ENCODE measurements around the gene BOLA3.
"Not testable (repeated sequence)": the region's sequence is repeated elsewhere in the genome, so short reads cannot be mapped to it uniquely, and the experiment has no call there.

BOLA3 gene, protein sequence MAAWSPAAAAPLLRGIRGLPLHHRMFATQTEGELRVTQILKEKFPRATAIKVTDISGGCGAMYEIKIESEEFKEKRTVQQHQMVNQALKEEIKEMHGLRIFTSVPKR

DNA sequence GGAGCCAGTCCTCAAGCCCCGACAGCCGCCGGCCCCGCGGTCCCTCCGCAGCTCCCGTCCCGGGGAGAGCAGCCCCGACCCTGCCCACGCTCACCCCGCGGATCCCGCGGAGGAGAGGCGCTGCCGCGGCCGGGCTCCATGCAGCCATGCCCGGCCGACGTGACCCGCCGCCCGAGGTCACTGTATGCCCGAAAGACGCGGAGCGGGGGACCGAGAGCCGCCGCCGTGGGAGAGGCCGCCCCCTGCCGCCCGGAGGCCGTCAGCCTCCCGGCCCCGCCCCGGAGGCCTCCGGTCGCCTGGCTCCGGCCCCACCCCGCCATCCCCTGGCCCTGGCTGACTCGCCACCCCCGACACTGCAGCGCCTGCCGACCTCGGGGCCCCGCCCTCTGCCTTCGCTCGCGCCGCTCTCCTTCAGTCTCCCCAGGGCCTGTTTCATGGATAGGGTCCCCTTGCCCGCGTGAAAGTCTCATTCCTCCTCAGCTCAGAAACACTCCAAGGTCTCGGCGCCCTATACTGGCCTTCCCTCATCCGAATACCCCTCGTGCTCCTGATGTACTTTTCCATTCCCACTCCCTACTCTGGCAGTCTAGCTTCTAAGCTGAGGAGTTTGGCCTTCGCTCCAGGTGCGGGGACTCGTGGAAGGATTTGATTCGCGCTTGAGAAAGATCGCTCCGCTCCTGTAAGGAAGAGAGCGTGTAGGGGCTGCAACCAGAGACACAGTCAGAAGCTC is at the start of gene BOLA3:
TSS of gene BOLA3 (minus strand) at position 186 of the 730 bp plus-strand sequence. CDS start at position 148, 38 bp downstream.
- no peaks in the 10 kb centered on the region for H3K27me3 ChIP-seq (replicated peaks; ENCODE audit: control insufficient read depth, insufficient read depth, low read length)
- H3K36me3 ChIP-seq (ENCODE audit: control insufficient read depth, insufficient read depth, low read length, severe bottlenecking) = peaks cover 23% of the 10 kb centered on the region
- H3K9ac ChIP-seq (ENCODE audit: low read length) = peak within 1 kb of the TSS; percentile 82
- peaks cover 16% of the 10 kb centered on the region for H3K4me1 ChIP-seq (ENCODE audit: control insufficient read depth, insufficient read depth, low read length)
- H3K9me3 ChIP-seq (ENCODE audit: control insufficient read depth, low read length) = no peaks in the 10 kb centered on the region
- H3K4me3 ChIP-seq (ENCODE audit: low read length) = peak within 1 kb of the TSS; percentile 85
- peak; percentile 93 for DNase-seq (ENCODE audit: low read depth)

DNA sequence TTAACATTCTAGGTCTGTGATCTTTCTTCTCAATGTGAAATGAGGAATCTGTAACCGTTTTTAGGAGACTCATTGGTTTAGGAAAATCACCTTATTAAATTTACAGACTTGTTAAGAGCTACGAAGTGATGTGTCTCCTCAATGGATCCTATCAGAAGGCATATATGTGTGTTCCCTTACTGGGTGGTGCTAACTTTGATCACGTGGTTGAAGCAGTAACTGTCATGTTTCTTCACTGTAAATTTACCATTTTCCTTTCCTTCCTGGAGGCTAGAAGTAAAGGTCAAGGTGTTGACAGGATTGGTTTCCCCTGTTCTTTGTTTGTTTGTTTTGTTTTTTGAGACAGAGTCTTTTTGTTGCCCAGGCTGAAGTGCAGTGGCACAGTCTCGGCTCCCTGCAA is 49.3 kb upstream of the BOLA3 start:
- H3K4me3 ChIP-seq (ENCODE audit: low read length) = no peak overlapping the region
- H3K4me1 ChIP-seq (ENCODE audit: control insufficient read depth, insufficient read depth, low read length) = peaks cover 28% of the 10 kb centered on the region
- DNase-seq (ENCODE audit: low read depth) = no peak
- no peaks in the 10 kb centered on the region for H3K27me3 ChIP-seq (replicated peaks; ENCODE audit: control insufficient read depth, insufficient read depth, low read length)
- H3K36me3 ChIP-seq (ENCODE audit: control insufficient read depth, insufficient read depth, low read length, severe bottlenecking) = no peaks in the 10 kb centered on the region
- no peaks in the 10 kb centered on the region for H3K9me3 ChIP-seq (ENCODE audit: control insufficient read depth, low read length)
- no peak overlapping the region for H3K9ac ChIP-seq (ENCODE audit: low read length)

DNA sequence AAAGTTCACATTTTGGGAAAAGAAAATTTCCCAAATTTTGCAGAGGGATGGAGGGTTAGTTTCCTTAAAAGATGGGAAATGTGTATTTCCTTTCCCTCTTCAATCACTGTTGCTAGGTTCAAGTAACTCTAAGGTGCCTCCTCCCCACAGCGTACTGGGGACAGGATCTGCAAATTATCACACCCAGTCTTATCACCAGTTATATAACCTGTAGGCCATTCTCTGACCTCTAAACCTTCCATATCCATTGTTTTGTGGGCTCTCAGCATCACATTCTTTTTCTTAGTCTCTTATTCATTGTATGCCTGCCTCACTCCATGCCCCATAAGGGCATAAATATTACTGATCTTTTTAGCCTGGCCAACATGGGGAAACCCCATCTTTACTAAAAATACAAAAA is 47.1 kb upstream of the BOLA3 start:
- Histone ChIP-seq H3K4me3 (ENCODE audit: low read length) (no peak overlapping the region), H3K4me1 (ENCODE audit: control insufficient read depth, insufficient read depth, low read length) (peaks cover 7% of the 10 kb centered on the region), H3K36me3 (ENCODE audit: control insufficient read depth, insufficient read depth, low read length, severe bottlenecking) (no peaks in the 10 kb centered on the region), H3K27me3 (replicated peaks; ENCODE audit: control insufficient read depth, insufficient read depth, low read length) (peaks cover 3% of the 10 kb centered on the region), H3K9ac (ENCODE audit: low read length) (no peak overlapping the region), H3K9me3 (ENCODE audit: control insufficient read depth, low read length) (no peaks in the 10 kb centered on the region)
- no peak for DNase-seq (ENCODE audit: low read depth)

DNA sequence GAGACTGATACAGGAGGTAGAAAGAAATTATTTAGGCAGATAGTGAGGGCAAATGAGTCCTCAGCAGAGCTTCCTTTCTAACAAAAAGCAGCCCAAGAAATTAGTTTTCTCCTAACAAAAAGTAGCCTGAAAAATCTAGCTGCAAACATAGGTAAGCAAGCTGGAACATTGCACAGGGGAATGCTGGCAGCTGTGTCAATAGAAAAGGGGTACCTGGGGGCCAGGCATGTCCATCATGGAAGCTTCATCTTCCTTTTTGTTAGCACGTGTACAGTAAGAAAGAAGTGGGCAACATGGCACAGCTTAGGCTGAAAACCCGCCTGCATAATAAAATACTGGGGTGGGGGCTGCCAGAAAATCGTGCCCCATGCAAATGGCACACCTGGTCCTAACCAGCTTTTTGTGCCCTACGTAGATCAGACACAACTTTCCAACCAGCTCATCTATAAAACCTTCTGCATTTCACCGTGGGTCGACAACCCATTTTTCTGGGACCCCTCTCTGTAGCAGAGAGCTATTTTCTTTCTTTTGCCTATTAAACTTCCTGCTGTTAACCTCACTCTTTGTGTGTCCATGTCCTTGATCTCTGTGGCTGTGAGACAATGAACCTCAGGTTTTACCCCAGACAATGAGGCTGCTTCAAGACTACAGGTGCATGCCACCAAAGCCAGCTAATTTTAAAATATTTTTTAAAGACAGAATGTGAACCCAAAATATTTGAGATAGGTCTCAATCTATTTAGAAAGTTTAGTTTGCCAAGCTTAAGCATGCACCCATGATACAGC is 44.1 kb upstream of the BOLA3 start:
- DNase-seq (ENCODE audit: low read depth) = no peak
- Histone ChIP-seq H3K27me3 (replicated peaks; ENCODE audit: control insufficient read depth, insufficient read depth, low read length) (peaks cover 3% of the 10 kb centered on the region), H3K9ac (ENCODE audit: low read length) (no peak overlapping the region), H3K4me1 (ENCODE audit: control insufficient read depth, insufficient read depth, low read length) (peaks cover 3% of the 10 kb centered on the region), H3K9me3 (ENCODE audit: control insufficient read depth, low read length) (no peaks in the 10 kb centered on the region), H3K36me3 (ENCODE audit: control insufficient read depth, insufficient read depth, low read length, severe bottlenecking) (no peaks in the 10 kb centered on the region), H3K4me3 (ENCODE audit: low read length) (no peak overlapping the region)

DNA sequence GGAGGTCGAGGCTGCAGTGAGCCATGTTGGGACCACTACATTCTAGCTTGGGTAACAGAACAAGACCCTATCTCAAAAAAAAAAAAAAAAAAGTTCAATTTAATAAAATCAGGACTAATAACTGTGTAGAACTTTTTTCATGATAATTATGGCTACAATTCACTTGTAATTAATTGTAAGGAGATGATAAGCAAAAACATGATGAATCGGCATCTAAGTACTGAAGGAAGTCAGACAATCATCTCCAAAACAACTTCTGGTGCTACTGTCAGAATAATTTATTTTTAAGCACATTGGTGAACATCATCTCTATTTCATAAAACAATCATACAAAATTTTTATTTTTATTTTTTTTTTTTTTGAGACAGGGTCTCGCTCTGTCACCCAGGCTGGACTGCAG is 41.0 kb upstream of the BOLA3 start:
- H3K27me3 ChIP-seq (replicated peaks; ENCODE audit: control insufficient read depth, insufficient read depth, low read length) = peaks cover 3% of the 10 kb centered on the region
- H3K9me3 ChIP-seq (ENCODE audit: control insufficient read depth, low read length) = no peaks in the 10 kb centered on the region
- no peak for DNase-seq (ENCODE audit: low read depth)
- H3K4me1 ChIP-seq (ENCODE audit: control insufficient read depth, insufficient read depth, low read length) = peaks cover 3% of the 10 kb centered on the region
- no peaks in the 10 kb centered on the region for H3K36me3 ChIP-seq (ENCODE audit: control insufficient read depth, insufficient read depth, low read length, severe bottlenecking)
- no peak overlapping the region for H3K9ac ChIP-seq (ENCODE audit: low read length)
- H3K4me3 ChIP-seq (ENCODE audit: low read length) = no peak overlapping the region

DNA sequence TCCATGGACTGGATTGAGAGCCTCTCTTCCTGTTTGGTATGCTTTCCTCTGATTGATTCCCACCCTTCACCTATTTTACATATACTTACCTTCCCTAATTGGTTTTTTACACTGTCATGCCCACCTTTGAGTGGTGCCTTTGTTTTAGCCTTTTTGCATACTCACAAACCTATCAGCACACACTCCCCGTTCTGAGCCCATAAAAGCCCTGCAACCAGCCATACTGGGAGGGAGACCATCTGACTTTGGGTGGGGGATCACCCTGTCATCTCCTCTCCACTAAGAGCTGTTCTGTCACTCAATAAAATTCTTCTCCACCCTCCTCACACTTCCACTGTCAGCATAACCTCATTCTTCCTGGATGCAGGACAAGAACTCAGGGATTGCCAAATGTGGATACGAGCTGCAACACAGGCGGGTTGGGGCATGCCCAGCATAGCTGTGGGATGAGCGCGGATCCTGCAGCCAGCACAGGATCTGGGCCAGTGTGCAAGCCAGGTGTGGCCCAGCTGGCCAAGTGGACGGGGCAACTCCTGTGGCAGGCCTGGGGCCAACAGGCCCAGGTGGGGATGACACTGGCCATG is 40.4 kb upstream of the BOLA3 start:
- Histone ChIP-seq H3K4me3 (ENCODE audit: low read length) (no peak overlapping the region), H3K36me3 (ENCODE audit: control insufficient read depth, insufficient read depth, low read length, severe bottlenecking) (no peaks in the 10 kb centered on the region), H3K27me3 (replicated peaks; ENCODE audit: control insufficient read depth, insufficient read depth, low read length) (peaks cover 3% of the 10 kb centered on the region), H3K9ac (ENCODE audit: low read length) (no peak overlapping the region), H3K9me3 (ENCODE audit: control insufficient read depth, low read length) (no peaks in the 10 kb centered on the region), H3K4me1 (ENCODE audit: control insufficient read depth, insufficient read depth, low read length) (peaks cover 3% of the 10 kb centered on the region)
- peak; percentile 15 for DNase-seq (ENCODE audit: low read depth)

DNA sequence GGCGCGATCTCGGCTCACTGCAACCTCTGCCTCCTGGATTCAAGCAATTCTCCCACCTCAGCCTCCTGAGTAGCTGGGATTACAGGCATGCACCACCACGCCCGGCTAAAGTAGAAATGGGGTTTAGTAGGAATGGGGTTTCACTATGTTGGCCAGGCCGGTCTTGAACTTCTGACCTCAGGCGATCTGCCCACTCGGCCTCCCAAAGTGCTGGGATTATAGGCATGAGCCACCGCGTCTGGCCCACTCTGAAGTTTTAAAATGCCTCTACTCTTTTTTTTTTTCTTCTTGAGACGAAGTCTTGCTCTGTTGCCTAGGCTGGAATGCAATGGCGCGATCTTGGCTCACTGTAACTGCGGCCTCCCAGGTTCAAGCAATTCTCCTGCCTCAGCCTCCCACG is 39.0 kb upstream of the BOLA3 start:
- not testable (repeated sequence) for DNase-seq (ENCODE audit: low read depth); H3K27me3 ChIP-seq (replicated peaks; ENCODE audit: control insufficient read depth, insufficient read depth, low read length); H3K9ac ChIP-seq (ENCODE audit: low read length); H3K4me1 ChIP-seq (ENCODE audit: control insufficient read depth, insufficient read depth, low read length); H3K4me3 ChIP-seq (ENCODE audit: low read length); H3K36me3 ChIP-seq (ENCODE audit: control insufficient read depth, insufficient read depth, low read length, severe bottlenecking); H3K9me3 ChIP-seq (ENCODE audit: control insufficient read depth, low read length)

DNA sequence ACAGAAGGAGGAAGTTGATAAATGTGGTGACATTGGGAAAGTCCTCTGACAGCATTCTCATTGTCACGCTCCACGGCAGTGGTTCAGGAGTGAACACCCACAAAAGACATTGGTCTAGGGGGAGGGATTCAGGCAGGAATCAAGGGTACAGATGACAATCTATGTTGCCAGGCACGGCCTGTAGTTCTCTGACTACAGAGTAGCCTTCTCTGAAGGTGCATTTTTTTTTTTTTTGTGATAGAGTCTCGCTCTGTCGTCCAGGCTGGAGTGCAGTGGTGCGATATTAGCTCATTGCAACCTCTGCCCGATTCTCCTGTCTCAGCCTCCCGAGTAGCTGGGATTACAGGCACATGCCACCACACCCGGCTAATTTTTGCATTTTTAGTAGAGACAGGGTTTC is 38.3 kb upstream of the BOLA3 start:
- H3K9ac ChIP-seq (ENCODE audit: low read length) = no peak overlapping the region
- H3K27me3 ChIP-seq (replicated peaks; ENCODE audit: control insufficient read depth, insufficient read depth, low read length) = peaks cover under 1% of the 10 kb centered on the region
- H3K36me3 ChIP-seq (ENCODE audit: control insufficient read depth, insufficient read depth, low read length, severe bottlenecking) = no peaks in the 10 kb centered on the region
- no peak for DNase-seq (ENCODE audit: low read depth)
- peaks cover 3% of the 10 kb centered on the region for H3K4me1 ChIP-seq (ENCODE audit: control insufficient read depth, insufficient read depth, low read length)
- no peak overlapping the region for H3K4me3 ChIP-seq (ENCODE audit: low read length)
- H3K9me3 ChIP-seq (ENCODE audit: control insufficient read depth, low read length) = no peaks in the 10 kb centered on the region

DNA sequence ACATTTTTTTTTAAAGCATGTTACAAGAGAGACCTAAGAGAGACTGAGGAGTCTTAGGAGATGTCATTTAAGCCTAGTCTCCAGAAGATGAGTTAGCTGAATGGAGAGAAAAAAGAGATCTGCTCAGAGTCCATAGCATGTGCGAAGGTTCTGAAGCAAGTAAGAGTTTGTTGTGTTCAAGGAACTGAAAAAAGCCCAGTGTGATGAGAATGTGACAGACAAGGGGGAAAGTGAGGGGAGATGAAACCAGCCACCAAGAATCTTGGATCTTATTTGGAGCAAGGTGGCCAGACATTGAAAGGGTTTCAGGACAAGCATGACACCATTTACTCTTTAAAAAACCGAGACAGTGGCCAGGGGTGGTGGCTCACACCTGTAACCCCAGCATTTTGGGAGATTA is 36.2 kb upstream of the BOLA3 start:
- H3K4me1 ChIP-seq (ENCODE audit: control insufficient read depth, insufficient read depth, low read length) = peaks cover 8% of the 10 kb centered on the region
- no peaks in the 10 kb centered on the region for H3K9me3 ChIP-seq (ENCODE audit: control insufficient read depth, low read length)
- H3K4me3 ChIP-seq (ENCODE audit: low read length) = no peak overlapping the region
- no peaks in the 10 kb centered on the region for H3K36me3 ChIP-seq (ENCODE audit: control insufficient read depth, insufficient read depth, low read length, severe bottlenecking)
- H3K27me3 ChIP-seq (replicated peaks; ENCODE audit: control insufficient read depth, insufficient read depth, low read length) = no peaks in the 10 kb centered on the region
- no peak overlapping the region for H3K9ac ChIP-seq (ENCODE audit: low read length)
- DNase-seq (ENCODE audit: low read depth) = no peak

DNA sequence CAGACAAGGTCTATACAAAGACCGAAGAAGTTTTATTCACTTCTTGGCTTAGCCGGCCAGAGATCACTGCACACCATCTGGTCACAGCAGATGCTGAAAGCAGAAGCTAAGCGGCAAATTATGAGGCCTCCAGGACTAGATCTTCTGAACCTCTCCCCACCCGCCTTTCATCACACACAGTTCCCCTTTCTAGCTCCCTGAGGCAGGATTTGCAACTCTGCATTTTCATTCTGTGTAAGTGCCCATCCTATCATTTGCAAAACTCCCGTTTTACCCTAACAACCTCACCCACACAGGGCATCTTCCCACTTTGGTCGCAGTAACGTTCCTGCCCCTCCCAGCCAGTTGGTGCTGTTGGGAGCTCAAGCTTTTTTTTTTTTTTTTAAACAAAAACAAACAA is 34.0 kb upstream of the BOLA3 start:
- no peak overlapping the region for H3K4me3 ChIP-seq (ENCODE audit: low read length)
- H3K4me1 ChIP-seq (ENCODE audit: control insufficient read depth, insufficient read depth, low read length) = peaks cover 15% of the 10 kb centered on the region
- peak; percentile 14 for DNase-seq (ENCODE audit: low read depth)
- H3K9me3 ChIP-seq (ENCODE audit: control insufficient read depth, low read length) = no peaks in the 10 kb centered on the region
- H3K27me3 ChIP-seq (replicated peaks; ENCODE audit: control insufficient read depth, insufficient read depth, low read length) = no peaks in the 10 kb centered on the region
- H3K36me3 ChIP-seq (ENCODE audit: control insufficient read depth, insufficient read depth, low read length, severe bottlenecking) = no peaks in the 10 kb centered on the region
- peak overlapping the region; percentile 5 for H3K9ac ChIP-seq (ENCODE audit: low read length)

Measured in adipocyte (in vitro differentiated cells).